Activated CD8-positive, alpha-beta T cell treated with anti-CD3 and anti-CD28 coated beads for 36 hours (primary cell): Measurements from ENCODE around the gene NECAB3. TPM values are rescaled to one million over a fixed set of nuclear protein-coding genes. Genes with fewer than 3 reads are reported as not detected.

ENCODE experiments used
- ATAC-seq: fragments of 200-7000 bp; cut with Tn5 transposase; one replicate; pipeline ENCODE4 v1.10.0; 2021; ENCODE audit warnings: mild to moderate bottlenecking, moderate library complexity
- CTCF ChIA-PET: fragments of 350-600 bp; sonication (Branson Sonifier 250); formaldehyde crosslinking; loops from one replicate; lab custom pipeline; 2021; ENCODE audit warnings: antibody characterized with exemption; lab: Charles Lee
- POLR2A ChIA-PET: fragments of 350-600 bp; sonication (Branson Sonifier 250); formaldehyde crosslinking; loops from one replicate; lab custom pipeline; 2021; ENCODE audit warnings: antibody characterized with exemption; lab: Charles Lee
- DNase-seq: peaks from one replicate; pipeline ENCODE4 v3.0.0-alpha.2; 2020
- H3K27ac Mint-ChIP-seq: one replicate; pipeline ENCODE4 v1.8.0; 2021; ENCODE audit warnings: mild to moderate bottlenecking, mixed read lengths
- H3K27me3 Mint-ChIP-seq: one replicate; pipeline ENCODE4 v1.8.0; 2021; ENCODE audit warnings: mixed read lengths
- H3K36me3 Mint-ChIP-seq: one replicate; pipeline ENCODE4 v1.8.0; 2021; ENCODE audit warnings: low read depth, mixed read lengths
- H3K4me1 Mint-ChIP-seq: one replicate; pipeline ENCODE4 v1.8.0; 2021; ENCODE audit warnings: low read depth, mixed read lengths
- H3K4me3 Mint-ChIP-seq: one replicate; pipeline ENCODE4 v1.8.0; 2021; ENCODE audit warnings: mild to moderate bottlenecking, moderate library complexity, mixed read lengths
- H3K9me3 Mint-ChIP-seq: one replicate; pipeline ENCODE4 v1.8.0; 2021; ENCODE audit warnings: mixed read lengths
- intact Hi-C: fragments of 100-400 bp; cut with micrococcal nuclease; formaldehyde crosslinking; loops from one replicate; pipeline ENCODE4 v1.10.0; 2022
- total RNA-seq, 2 experiments: library from RNA; stranded (reverse); gene quantifications; one replicate each; pipeline ENCODE4 v1.2.3, GENCODE V29; 2021
- TF ChIP-seq, protein P1 (sequence below): fragments of 200-600 bp; IDR thresholded peaks from one replicate; pipeline ENCODE4 v1.8.0; 2022; ENCODE audit warnings: antibody characterized with exemption, mild to moderate bottlenecking

Gene NECAB3
- total RNA-seq, 2 experiments from 2014 or later = 13.7 to 16.0 TPM

DNA sequence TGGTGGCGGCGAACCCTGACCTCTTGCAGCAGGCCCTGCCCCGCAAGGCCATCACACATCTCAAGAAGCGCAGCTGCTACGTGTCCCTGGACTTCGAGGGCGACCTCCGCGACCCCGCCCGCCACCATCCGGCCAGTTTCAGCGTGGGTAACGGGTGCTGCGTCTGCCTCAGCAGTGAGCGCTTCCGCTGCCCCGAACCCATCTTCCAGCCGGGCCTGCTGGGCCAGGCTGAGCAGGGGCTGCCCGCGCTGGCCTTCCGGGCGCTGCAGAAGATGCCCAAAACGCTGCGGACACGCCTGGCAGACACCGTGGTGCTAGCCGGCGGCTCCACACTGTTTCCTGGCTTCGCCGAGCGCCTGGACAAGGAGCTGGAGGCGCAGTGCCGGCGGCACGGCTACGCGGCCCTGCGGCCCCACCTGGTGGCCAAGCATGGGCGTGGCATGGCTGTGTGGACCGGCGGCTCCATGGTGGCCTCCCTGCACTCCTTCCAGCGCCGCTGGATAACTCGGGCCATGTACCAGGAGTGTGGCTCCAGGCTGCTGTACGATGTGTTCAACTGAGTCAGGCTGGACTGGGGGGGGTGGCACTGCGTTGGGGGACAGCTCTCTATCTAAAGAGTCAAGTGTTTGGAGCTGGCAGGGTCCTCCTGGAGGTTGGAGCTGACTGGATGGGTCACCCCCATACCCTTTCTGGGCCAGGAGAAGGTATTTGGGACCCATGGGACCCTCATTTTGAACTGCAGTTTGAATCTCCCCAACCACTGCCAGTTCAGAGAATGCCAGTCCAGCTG, 6.4 kb downstream of the NECAB3 start:
- peaks cover 32% of the 10 kb centered on the region for H3K4me1 Mint-ChIP-seq
- intact Hi-C loops = loop anchor here (5.0 kb wide), 2 partner anchors 64 to 211 kb away; partner anchors contain the start of gene ZNF341
- H3K27ac Mint-ChIP-seq = peak overlapping the region; percentile 84
- ChIA-PET POLR2A (interaction anchor here (0.7 to 15.4 kb wide), 16 partner anchors 10 to 252 kb away, joined by 3 to 262 read pairs (median 3); partner anchors contain the start of genes NECAB3, PXMP4, SNTA1 and ZNF341), CTCF (interaction anchor here (0.6 to 5.3 kb wide), 36 partner anchors 7 to 445 kb away, joined by 3 to 71 read pairs (median 5); partner anchors contain the start of genes CBFA2T2, CDK5RAP1, PXMP4 and SNTA1)
- peak overlapping the region; percentile 83 for H3K4me3 Mint-ChIP-seq
- H3K9me3 Mint-ChIP-seq = no peaks in the 10 kb centered on the region
- H3K27me3 Mint-ChIP-seq = no peaks in the 10 kb centered on the region
- H3K36me3 Mint-ChIP-seq = peaks cover 10% of the 10 kb centered on the region
- DNase-seq (peak; percentile 82), ATAC-seq (peak; percentile 63)
- TF ChIP-seq, protein P1, sequence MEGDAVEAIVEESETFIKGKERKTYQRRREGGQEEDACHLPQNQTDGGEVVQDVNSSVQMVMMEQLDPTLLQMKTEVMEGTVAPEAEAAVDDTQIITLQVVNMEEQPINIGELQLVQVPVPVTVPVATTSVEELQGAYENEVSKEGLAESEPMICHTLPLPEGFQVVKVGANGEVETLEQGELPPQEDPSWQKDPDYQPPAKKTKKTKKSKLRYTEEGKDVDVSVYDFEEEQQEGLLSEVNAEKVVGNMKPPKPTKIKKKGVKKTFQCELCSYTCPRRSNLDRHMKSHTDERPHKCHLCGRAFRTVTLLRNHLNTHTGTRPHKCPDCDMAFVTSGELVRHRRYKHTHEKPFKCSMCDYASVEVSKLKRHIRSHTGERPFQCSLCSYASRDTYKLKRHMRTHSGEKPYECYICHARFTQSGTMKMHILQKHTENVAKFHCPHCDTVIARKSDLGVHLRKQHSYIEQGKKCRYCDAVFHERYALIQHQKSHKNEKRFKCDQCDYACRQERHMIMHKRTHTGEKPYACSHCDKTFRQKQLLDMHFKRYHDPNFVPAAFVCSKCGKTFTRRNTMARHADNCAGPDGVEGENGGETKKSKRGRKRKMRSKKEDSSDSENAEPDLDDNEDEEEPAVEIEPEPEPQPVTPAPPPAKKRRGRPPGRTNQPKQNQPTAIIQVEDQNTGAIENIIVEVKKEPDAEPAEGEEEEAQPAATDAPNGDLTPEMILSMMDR = peak; percentile 86

DNA sequence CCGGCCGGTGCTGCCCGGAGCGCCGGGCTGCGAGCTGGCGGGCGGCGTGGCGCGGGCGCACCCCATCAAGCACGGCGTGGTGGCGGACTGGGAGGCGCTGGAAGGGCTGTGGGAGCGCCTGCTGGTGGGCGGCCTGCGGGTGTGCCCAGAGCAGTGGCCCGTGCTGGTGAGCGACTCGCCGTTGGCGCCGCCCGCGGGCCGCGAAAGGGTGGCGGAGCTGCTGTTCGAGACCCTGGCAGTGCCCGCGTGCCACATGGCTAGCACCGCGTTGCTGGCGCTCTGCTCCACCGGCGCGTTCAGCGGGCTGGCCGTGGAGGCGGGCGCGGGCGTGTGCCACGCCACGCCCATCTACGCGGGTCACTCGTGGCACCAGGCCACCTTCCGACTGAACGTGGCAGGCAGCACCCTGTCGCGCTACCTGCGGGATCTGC, 7.0 kb downstream of the NECAB3 start:
- H3K9me3 Mint-ChIP-seq = no peaks in the 10 kb centered on the region
- ChIA-PET CTCF (interaction anchor here (0.6 to 5.3 kb wide), 31 partner anchors 8 to 446 kb away, joined by 3 to 71 read pairs (median 5); partner anchors contain the start of genes CBFA2T2, CDK5RAP1, PXMP4 and SNTA1), POLR2A (interaction anchor here (0.8 to 15.4 kb wide), 13 partner anchors 10 to 251 kb away, joined by 3 to 262 read pairs (median 4); partner anchors contain the start of genes NECAB3, PXMP4, SNTA1 and ZNF341)
- TF ChIP-seq, protein P1 = no peak
- ATAC-seq (peak; percentile 3), DNase-seq (peak; percentile 56)
- H3K36me3 Mint-ChIP-seq = peaks cover 10% of the 10 kb centered on the region
- peak overlapping the region; percentile 83 for H3K4me3 Mint-ChIP-seq
- no peaks in the 10 kb centered on the region for H3K27me3 Mint-ChIP-seq
- H3K27ac Mint-ChIP-seq = peak overlapping the region; percentile 84
- peaks cover 37% of the 10 kb centered on the region for H3K4me1 Mint-ChIP-seq
- intact Hi-C loops = loop anchor here (5.0 kb wide), 2 partner anchors 65 to 210 kb away; partner anchors contain the start of gene ZNF341

DNA sequence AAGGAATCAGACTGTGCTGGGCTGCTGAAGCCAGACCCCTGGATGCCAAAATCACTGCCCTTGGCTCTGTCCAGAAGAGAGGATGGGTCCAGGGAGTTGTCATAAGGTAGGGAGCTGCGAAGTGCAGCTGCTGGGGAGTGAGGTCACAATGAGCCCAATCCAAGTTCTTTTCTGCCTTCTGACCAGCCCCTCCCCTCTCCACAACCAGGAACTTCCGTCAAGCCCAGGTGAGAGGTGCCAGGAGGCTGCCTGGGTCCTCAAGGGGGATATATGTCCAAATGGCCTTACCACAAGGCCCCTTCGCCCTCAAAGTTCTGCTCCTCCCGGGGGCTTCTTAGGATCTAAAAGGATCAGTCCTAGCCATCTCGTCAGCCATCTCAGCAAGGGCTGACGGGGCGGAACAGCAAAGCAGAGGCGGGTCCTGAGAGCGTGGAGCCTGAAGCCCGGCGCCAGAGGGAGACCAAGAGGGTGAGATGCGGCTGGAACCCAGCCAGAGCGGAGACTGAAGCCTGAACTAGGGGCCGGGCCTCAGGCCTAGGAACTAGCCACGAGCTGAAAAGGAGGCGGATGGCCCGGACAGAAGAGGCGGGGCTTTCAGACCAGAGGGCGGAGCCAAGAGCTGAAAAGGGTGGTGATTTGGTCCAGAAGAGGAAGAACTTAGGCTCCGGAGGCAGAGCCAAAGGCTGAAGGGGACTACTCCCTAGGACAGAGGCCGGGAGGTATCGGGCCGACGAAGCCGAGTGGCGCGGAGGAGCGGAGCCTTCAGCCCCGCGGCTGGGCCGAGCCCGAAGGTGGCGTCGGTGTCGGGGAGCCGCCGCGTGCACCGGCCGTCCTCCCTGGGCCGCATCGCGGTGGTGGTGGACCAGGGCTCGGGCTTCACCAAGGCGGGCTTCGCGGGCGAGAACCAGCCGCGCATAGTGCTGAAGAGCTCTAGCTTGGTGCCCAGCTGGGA, 7.7 kb downstream of the NECAB3 start, which contains the start of gene ACTL10:
Gene ACTL10, plus strand, starts transcription at position 651 of the 952 bp plus-strand sequence. CDS start 555 bp downstream, outside the sequence.
- Mint-ChIP-seq H3K4me1 (peaks cover 37% of the 10 kb centered on the region), H3K27ac (peak within 1 kb of the TSS; percentile 90), H3K36me3 (peaks cover 10% of the 10 kb centered on the region), H3K27me3 (no peaks in the 10 kb centered on the region), H3K4me3 (peak within 1 kb of the TSS; percentile 83), H3K9me3 (no peaks in the 10 kb centered on the region)
- TF ChIP-seq, protein P1 = no peak
- intact Hi-C loops = loop anchor here (5.0 kb wide), 2 partner anchors 66 to 209 kb away; partner anchors contain the start of gene ZNF341
- ChIA-PET POLR2A (interaction anchor here (0.8 to 15.4 kb wide), 10 partner anchors 9 to 223 kb away, joined by 3 to 262 read pairs (median 7); partner anchors contain the start of genes NECAB3, PXMP4, SNTA1 and ZNF341), CTCF (interaction anchor here (0.7 to 5.3 kb wide), 19 partner anchors 9 to 266 kb away, joined by 3 to 71 read pairs (median 7); partner anchors contain the start of genes CBFA2T2, CDK5RAP1, SNTA1 and ZNF341)
- peak; percentile 70 for ATAC-seq
- peak; percentile 93 for DNase-seq

DNA sequence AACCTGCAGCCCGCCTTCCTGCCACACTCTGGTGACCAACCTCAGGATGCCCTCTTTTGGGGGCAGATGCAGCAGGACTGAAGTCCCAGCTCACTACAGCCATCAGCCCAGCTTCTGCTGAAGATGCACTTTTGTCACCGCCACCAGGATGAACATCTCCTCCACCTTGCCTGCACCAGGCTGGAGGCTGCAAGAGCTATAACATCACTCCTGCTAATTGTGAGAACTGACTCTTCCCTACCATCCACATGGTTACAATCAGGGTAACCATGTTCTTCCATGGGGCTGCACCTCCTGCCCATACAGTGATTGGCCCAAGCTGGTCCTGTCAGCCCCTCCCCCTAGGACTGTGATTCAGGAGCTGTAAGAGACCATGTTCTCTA, 9.5 kb downstream of the NECAB3 start:
- intact Hi-C loops = loop anchor here (5.0 kb wide), 2 partner anchors 68 to 207 kb away; partner anchors contain the start of gene ZNF341
- no peaks in the 10 kb centered on the region for H3K9me3 Mint-ChIP-seq
- DNase-seq (peak; percentile 36), ATAC-seq (no peak)
- H3K4me3 Mint-ChIP-seq = peak overlapping the region; percentile 67
- peak overlapping the region; percentile 72 for H3K27ac Mint-ChIP-seq
- TF ChIP-seq, protein P1 = no peak
- H3K36me3 Mint-ChIP-seq = peaks cover 10% of the 10 kb centered on the region
- ChIA-PET POLR2A (interaction anchor here (0.6 to 15.4 kb wide), 6 partner anchors 8 to 222 kb away, joined by 3 to 262 read pairs (median 6); partner anchors contain the start of gene NECAB3), CTCF (interaction anchor here (0.7 to 4.7 kb wide), 5 partner anchors 12 to 220 kb away, joined by 3 to 30 read pairs (median 4); partner anchors contain the start of gene SNTA1)
- H3K27me3 Mint-ChIP-seq = no peaks in the 10 kb centered on the region
- peaks cover 37% of the 10 kb centered on the region for H3K4me1 Mint-ChIP-seq
